HG02759 (cell line): ENCODE results near the gene KDM4B.
"Not testable (repeated sequence)": the region's sequence is repeated elsewhere in the genome, so short reads cannot be mapped to it uniquely, and the experiment has no call there.

ENCODE experiments used
- ATAC-seq: cut with Tn5 transposase; IDR thresholded peaks from one replicate; pipeline ENCODE4 v1.9.1; 2021; ENCODE audit warnings: mild to moderate bottlenecking, moderate library complexity; ENCODE audit not compliant: unreplicated experiment

The KDM4B gene

DNA sequence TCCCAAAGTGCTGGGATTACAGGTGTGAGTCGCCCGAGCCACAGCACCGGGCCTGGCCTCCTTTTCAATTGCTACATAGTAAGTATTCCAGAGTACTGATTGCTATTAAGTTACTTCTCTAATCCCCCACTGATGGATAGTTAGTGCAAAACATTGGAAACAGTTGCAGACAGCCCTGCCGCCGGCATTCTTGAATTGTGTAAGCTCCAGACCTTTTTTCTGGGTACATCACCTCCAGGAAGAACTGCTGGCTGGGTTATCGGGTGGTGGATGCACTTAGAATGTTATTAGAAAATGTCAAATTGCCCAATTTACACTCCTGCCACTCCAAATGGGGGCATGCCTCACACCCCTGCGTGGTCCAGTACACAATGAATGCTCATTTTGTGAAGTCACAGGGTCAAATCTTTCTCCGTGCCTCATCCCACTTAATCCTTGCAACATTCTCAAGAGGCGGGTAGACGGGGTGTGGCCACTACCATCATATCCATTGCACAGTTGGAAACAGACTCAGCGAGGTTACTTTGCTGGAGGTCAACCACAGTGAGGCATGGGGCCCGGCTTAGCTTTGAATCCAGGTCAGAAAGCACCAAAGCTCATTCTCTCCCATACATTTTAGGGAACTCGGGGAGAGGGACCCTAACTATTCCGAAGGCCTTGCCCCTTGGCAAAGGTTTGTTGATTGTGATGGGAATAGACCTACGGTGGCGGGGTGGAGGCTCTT, 1.0 kb upstream of the KDM4B start:
- ATAC-seq, result no peak

DNA sequence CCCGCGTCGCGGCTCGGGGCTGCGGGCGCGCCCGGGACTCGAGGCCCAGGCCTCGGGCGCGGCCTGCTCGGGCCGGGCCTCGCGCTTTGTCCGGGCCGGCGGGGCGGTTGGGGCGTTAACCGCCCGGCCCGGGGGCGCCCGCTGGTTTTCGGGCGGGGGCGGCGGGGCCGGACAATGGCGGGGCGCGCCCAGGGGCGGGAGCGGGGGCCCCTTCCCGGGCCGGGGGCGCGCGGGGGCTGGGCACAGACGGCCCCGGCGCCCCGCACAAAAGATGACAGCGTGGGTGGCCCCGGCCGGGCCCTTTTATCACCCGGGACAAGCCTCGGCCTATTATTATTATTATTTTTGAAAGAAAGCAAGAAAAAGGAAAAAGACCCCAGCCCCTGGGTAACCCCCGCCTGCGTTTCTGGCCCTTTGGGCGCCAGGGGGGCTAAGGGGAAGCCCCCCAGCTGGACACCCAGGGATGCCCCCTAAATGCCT, 419 bp downstream of the KDM4B start:
- no peak for ATAC-seq

DNA sequence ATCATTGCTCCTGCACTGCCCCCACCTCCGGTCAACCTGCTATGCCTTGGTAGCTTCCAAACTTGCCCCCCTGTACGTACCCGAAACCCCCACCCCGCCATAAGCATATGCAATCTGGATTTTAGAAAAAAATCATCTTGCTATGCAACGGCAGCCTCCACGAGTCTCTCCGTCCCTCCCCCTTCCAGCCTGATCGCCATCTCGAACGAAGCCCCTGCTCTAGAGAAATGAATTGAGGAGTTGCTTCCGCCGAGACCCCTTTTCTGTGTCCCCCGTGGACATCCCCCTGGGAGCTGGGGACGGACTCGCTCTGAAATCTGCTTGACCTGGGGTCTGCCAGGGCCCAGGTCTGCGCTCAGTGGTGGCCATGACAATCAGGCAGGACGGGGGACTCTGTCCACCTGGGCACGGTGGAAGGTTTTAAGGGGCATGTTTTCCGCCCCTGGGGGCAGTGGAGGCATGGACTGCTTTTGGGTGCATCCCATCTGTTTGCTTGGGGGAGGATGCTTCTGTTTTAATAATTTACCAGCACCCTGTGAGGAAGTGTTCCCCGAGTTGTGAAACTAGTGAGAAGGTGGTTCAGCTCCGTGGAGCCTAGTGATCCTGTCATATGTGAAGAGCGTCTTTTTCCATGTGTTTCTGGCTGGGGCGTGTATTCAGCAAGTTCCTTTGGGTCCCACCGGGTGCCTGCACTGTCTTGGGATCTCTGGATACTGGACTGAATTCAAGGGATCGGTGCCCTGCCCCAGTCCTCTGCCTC, 1.0 kb downstream of the KDM4B start:
- no peak for ATAC-seq

DNA sequence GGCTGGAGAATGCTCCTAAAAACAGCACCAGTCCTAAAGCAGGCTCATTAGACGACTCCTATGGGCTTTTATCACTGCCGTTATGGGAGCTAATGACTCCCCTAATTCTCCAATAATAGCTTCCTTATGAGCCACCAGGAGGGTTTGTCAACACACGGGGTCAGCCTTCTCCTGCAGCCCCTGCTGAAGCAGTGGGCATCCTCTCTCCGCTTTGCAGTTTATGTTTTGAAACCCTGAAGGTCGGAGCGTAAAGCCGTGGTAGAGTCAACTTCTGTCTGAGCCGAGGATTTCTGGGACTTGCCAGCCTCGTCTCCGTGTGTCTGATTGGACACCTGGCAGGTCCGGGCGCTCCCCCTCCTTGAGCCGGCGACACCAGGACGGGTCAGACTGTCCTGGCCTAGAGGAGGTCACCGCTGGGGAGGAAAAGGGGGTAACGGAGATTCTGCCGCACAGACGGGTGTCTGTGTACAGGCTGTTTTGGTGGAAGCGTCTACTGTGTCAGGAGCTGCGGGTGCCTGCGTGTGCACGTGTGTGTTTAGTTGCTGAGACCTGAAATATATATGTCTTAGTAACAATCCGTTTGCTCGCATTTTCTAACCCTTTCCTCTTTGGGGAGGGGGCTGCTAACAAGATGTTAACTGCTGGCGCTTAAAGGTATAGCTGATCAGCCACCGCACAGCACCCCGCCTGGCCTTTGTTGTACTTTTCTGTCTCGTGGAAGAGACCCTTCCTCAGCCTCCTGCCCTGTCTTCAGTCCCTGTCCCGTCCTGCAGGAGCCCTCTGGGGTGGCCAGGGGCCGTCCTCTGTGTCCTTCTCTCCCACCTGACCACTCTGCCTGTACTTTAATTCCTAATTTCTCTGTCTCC, 1.9 kb downstream of the KDM4B start:
- no peak for ATAC-seq

DNA sequence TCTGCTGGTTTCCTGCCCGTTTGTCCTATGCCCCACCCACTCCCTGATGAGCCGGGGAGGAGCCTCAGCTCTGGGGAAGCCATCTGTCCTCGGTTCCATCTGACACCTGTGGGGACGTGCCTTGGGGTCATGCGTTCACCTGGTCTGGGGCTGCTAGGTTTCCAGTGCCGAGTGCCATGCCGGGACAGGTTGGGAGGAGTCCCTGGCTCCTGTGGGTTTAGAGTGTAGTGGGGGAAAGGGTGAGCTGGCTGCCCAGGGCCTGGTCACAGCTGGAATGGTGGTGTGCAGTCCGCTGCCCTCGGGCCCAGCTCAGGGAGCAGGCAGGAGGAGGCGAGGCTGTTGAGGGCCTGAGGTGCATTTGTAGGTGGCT, 2.5 kb downstream of the KDM4B start:
- no peak for ATAC-seq

DNA sequence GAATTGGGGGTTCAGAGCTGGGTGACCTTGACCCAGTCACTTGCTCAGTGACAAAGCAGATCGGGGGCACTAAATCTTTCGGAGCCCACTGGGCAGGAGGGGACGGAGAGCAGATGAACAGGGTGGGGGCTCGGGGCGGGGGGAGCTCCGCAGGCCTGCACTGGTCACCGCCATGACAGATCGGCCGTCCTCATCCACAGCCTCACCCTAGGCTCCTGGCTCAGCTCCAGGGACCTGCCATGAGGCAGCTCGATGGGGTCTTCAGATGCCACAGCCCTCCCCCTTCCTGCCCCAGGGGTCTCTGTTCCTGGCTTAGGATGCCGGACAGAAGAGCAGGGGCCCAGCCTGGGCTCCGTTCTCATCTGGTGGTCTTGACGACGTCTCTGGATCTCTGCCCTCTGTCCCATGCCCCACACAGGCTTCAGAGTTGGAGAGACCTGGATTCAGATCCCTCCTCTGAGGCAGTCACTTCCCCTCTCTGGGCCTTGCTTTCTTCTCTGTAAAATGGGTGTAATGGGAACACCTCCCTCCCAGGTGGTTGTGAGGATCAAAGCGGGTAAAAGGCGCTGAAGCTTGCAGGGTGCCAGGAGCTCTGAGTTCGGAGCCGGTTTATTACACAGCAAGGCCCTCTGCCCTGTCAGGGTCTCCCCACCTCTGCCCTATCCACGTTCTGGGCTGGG, 3.0 kb downstream of the KDM4B start:
- ATAC-seq, result no peak

DNA sequence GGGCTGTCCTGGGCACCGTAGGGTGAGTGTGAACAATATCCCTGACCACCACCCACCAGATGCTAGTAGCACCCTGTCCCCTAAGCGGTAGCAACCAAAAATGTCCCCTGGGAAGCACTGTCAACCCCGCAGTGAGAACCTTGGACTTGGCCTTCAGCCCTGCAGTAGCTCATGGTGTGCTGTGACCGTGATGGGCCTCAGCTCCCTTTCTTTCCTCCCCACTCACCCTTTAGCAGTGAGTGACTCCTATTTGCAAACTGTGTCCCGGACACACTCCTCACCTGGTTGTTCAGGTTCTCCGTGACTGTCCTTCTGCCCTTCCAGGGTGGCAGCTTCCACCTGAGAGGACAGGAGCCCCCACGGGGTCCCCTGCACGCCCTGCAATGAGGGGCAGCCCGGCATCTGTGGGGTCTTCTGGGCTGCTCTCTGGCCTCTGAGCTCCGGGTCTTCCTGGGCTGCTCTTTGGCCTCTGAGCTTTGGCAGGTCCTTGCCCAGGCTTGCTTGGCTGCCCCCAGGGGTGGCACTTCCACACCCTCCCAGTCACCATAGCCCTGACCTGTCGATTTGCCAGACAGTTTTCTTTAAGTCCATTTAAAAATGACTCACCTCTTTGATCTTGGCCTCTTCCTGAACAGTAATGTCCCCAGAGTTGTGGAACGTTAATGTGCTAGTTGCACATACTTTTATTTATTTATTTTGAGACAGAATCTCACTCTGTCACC, 3.8 kb downstream of the KDM4B start:
- no peak for ATAC-seq

DNA sequence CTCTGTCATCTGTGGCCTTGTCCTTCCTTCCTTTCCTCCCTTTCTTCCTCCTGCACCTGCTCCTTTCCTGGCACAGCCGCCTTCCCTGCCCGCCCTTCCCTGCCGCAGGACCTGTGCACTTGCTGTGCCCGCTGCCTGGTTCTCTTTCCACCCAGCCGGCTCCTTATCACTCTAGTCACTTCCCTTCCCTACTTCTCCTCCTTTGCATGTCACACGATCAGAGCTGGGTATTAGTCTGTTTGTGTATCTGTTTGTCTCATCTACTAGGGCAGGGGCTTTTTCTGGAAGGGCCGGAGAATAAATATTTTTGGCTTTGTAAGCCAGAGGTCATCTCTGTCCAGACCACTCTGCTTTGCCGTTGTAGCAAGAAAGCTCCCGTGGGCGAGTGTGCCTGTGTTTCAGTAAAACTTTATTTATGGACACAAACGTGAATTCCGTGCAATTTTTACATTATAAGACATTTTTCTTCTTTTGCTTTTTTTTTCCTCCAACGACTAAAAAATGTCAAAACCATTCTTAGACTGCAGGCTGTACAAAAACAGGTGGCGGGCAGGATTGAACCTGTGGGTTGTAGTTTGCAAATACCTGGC, 6.1 kb downstream of the KDM4B start:
- no peak for ATAC-seq

DNA sequence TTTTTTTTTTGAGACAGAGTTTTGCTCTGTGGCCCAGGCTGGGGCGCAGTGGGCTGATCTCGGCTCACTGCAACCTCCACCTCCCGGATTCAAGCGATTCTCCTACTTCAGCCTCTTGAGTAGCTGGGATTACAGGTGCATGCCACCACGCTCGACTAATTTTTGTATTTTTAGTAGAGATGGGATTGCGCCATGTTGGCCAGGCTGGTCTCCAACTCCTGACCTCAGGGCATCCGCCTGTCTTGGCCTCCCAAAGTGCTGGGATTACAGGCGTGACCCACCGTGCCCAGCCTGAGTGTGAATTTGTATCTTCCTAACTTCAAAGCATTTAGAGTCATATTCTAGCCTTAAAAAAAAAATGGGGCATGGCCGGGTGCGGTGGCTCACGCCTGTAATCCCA, 6.7 kb downstream of the KDM4B start:
- ATAC-seq, result not testable (repeated sequence)

DNA sequence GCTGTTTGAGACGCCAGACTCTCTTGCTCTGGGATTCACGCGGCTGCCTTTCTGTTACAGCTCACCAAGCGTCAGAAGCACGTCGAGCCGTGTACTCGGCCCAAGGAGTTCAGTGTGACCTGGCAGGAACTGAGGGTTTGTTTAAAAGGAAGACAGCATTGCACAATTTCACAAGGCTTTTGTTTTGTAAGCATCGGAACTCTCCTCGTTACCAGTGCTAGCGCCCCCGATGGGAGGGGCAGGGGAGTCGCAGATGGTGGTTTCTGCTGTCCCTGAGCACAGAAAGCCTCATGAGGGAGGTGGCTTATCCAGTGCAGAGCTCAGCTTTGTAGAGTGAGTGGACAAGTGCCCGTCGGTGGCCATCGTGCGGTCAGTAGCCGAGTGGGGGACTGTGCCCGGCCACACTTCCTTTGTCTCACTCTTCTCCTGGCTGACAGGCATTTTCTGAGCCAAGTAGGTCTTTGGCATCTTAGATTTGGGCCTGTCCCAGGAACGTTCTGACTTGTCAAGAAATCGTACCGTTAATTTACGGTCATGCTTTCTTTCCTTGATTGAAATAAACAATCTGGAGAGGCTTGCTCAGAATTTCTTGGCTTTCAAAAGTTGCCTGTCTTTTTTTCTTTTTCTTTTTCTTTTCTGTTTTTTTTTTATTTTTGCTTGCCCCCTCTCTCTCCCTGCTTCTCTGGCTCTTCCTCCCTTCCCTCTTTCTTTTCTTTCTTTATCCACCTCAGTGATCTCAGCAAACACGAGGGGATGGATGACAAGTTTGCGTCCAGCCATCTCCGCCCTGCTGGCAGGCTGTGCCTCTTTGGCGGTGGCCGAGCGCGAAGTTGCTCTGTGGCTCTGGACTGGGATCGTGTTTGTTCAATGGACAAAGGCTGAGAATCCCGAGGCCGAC, 7.7 kb downstream of the KDM4B start:
- no peak for ATAC-seq

DNA sequence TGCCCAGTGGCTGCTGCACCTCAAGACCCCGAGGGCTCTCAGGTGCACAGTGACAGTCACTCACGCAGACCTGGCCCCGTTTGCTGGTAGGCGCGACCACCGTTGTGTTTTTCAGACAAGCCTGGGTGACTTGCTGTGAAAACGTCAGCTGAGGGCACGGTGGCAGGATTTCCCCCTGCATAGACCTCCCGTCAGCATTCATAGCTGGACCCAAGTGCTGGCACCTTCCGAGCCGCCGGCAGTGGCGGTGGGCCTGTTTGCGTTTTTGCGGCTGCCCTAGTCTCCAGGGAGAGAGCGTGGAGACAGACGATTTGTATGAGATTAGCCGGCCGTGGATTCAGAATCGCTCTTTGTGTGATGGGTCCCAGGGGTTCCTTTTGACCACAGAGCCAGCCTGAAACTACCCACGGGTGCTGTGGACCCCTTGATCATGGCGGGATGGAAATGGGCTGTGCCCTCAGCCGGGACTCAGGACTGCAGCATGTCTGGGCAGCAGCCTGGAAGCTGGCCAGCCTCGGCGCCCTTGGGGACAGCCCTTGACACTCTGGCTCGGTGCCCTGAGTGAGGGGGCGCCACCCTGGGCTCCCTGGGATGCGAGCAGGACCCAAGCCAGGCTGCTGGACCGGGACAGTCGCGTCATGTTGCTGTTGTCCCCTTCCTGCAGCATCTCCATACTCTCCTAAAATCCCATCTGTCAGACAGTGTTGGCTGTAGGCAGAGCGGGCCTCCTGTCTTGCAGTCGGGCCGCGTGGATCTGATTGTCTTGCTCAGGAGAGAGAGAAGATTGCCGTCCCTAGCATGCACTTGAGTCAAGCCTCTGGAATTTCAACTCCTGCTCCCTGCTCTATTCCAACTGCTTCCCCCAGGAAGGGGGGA, 8.6 kb downstream of the KDM4B start:
- no peak for ATAC-seq

DNA sequence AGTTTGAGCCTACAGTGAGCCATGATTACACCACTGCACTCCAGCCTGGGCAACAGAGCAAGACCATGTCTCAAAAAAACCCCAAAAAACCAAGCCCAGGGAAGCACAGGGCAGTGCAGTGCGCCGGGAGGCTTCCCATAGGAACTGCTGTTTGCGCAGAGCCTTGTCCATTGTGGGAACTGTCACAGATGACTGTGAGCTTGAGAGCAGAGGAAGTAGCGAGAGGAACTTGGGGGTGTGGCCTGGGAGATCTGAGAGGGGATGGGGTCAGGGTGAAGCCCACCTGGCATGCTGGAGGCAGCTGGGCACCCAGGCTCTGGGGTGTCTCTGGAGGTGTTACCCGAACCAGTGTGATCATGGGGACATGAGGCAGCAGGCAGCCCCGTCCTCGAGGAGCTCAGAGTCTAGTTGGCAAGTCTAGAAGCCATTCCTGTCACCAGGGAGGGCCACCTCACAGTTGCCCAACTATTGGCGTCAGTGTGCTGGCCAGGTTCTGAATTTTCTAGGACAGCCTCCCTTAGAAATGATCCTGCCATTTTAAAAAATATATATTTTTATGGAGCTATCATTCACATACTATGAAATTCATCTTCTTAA, 10.4 kb downstream of the KDM4B start:
- ATAC-seq, result no peak

DNA sequence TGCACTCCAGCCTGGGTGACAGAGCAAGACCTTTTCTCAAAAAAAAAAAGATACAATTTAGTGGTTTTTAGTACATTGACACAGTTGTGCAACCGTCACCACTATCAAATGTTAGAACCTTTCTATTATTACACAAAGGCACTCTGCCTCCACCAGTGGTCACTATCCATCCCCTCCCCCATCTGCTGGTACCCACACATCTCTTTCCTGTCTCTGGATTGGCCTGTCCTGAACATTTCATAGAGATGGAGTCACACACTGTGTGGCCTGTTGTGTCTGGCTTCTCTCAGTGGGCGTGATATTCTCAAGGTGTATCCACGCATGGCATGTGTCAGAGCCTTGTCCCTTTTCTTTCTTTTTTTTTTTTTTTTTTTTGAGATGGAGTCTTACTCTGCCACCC, 11.2 kb downstream of the KDM4B start:
- no peak for ATAC-seq

DNA sequence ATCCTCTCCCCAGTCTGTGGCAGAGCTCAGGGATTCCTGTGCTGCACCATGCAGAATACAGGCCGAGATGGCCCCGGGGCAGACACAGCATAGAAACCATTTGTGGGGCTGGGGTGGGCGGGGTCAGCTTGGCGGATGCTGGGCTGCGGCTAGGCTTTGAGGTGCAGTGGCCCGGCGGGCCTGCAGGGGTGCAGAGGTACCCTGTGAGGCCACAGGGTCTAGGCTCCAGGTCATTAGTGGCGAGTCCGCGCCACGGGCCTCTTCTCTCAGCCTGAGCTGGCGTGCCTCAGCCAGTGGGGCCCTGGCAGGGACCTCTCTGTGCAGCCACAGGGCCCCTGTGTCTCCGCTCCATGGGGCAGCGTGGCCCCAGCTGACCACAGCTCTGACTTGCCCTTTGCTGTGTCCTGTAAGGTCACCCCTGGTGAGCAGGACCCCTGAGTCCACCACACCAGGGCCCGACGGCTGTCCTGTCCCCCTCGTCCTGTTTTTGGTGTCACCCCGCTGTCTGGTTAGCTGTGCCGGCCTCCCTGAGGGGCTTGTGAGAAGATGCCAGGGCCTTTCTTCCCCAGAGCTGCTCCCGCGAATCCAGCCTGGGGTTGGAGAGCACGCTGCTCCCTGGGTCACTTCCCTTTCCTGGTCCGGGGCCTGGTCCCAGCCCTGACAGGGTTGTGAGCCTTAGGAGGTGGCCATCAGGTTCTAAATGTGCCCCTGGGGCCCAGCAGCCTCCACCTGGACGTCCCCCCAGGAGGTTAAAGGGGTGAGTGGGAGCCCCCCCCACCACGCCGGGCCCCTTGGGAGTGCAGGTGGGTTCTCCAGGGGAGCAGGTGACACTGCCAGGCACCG, 12.1 kb downstream of the KDM4B start:
- no peak for ATAC-seq

DNA sequence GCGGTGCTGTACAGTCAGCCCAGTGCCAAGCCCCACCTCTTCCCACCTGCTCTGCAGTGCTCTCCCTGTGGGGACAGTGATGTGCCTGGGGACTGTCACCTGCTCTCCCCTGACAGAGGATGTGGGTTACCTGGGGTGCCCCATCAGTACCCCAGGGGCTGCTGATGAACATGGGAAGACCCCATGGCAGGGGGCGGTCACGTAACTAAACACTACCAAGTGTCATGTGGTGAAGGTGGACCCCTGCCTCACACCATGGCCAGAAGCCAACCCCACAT, 12.7 kb downstream of the KDM4B start:
- ATAC-seq, result no peak

DNA sequence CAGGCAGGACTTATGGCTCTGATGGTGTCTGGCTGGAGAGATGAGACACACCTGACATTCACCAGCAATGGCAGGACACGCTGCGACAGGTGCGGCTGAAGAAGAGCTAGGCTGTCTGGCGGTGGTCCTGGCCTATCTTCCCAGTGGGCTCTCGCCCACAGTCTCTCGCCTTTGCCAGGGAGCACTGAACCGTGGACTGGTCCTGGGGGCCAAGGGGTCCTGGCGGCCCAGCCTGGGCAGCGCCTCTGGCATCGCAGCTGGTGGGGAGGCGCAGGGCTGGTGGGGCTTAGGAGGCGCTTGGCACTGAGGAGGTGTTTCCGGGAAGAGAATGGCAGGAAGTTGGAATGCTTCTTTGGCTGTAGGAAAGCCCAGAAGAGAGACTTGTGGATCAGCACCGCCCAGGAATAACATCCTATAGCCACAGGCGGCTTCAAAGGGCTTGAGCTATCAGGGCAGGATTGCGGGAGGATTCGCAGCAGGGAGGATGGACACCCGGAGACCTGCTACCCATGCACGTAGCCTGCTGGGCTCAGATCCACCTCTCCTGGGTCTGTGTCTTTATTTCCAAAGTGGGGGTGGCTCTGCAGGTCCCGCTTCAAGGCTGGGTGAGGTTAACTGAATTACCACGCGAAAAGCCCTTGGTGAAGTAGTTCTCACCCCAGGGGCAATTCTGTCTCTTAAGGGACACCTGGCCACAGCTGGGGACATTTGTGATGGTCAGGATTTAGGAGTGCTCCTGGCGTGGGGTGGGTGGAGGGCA, 14.6 kb downstream of the KDM4B start:
- ATAC-seq, result no peak
